Type B pancreatic cell (in vitro differentiated cells): ENCODE results near the gene SART3. TPM values are rescaled to one million over a fixed set of nuclear protein-coding genes. Genes with fewer than 3 reads are reported as not detected.

ENCODE experiments used
- DNase-seq: peaks from one replicate; pipeline ENCODE4 v3.0.0; 2021; ENCODE audit warnings: mixed read lengths; ENCODE audit not compliant: unreplicated experiment; ENCODE audit errors: extremely low spot score
- H3K27ac Mint-ChIP-seq: 2 replicates; pipeline ENCODE4 v1.8.0; 2021; ENCODE audit warnings: mild to moderate bottlenecking, mixed read lengths
- H3K27me3 Mint-ChIP-seq: 2 replicates; pipeline ENCODE4 v1.8.0; 2021; ENCODE audit warnings: mixed read lengths
- H3K36me3 Mint-ChIP-seq: 2 replicates; pipeline ENCODE4 v1.8.0; 2021; ENCODE audit warnings: mixed read lengths
- H3K4me1 Mint-ChIP-seq: one replicate; pipeline ENCODE4 v1.8.0; 2021; ENCODE audit warnings: mixed read lengths; ENCODE audit not compliant: unreplicated experiment
- H3K4me3 Mint-ChIP-seq: 2 replicates; pipeline ENCODE4 v1.8.0; 2021; ENCODE audit warnings: mild to moderate bottlenecking, mixed read lengths
- H3K9me3 Mint-ChIP-seq: 2 replicates; pipeline ENCODE4 v1.8.0; 2021; ENCODE audit warnings: mixed read lengths
- total RNA-seq: library from RNA; stranded (reverse); gene quantifications from 2 replicates; pipeline ENCODE4 v1.2.1, GENCODE V29; 2021; ENCODE audit warnings: low replicate concordance
- TF ChIP-seq, protein P1 (sequence below): fragments of 200-600 bp; sonication (generic); conservative IDR thresholded peaks from 2 replicates; pipeline ENCODE4 v1.5.0; 2021; ENCODE audit warnings: antibody characterized with exemption, mild to moderate bottlenecking

The SART3 gene
- total RNA-seq, 1 donor from 2014 or later: 72.6 TPM

GRCh38 chr12:108581311-108582227 lies 20.6 kb upstream of the SART3 start:
- Mint-ChIP-seq H3K4me1 (peaks cover 12% of the 10 kb centered on the region), H3K9me3 (peaks cover 5% of the 10 kb centered on the region), H3K27me3 (no peaks in the 10 kb centered on the region), H3K36me3 (no peaks in the 10 kb centered on the region), H3K27ac (no peak overlapping the region), H3K4me3 (no peak overlapping the region)
- TF ChIP-seq, protein P1, sequence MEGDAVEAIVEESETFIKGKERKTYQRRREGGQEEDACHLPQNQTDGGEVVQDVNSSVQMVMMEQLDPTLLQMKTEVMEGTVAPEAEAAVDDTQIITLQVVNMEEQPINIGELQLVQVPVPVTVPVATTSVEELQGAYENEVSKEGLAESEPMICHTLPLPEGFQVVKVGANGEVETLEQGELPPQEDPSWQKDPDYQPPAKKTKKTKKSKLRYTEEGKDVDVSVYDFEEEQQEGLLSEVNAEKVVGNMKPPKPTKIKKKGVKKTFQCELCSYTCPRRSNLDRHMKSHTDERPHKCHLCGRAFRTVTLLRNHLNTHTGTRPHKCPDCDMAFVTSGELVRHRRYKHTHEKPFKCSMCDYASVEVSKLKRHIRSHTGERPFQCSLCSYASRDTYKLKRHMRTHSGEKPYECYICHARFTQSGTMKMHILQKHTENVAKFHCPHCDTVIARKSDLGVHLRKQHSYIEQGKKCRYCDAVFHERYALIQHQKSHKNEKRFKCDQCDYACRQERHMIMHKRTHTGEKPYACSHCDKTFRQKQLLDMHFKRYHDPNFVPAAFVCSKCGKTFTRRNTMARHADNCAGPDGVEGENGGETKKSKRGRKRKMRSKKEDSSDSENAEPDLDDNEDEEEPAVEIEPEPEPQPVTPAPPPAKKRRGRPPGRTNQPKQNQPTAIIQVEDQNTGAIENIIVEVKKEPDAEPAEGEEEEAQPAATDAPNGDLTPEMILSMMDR: no peak
- DNase-seq: no peak

- DNase-seq: no peak
- Mint-ChIP-seq H3K4me3 (no peak overlapping the region), H3K36me3 (no peaks in the 10 kb centered on the region), H3K9me3 (peaks cover 5% of the 10 kb centered on the region), H3K4me1 (peaks cover 12% of the 10 kb centered on the region), H3K27ac (no peak overlapping the region), H3K27me3 (no peaks in the 10 kb centered on the region)
- TF ChIP-seq, protein P1: no peak
Observed at GRCh38 chr12:108580531-108580930, 19.6 kb upstream of the SART3 start.

- TF ChIP-seq, protein P1: no peak
- no peak overlapping the region for H3K27ac Mint-ChIP-seq
- H3K36me3 Mint-ChIP-seq: no peaks in the 10 kb centered on the region
- peaks cover 5% of the 10 kb centered on the region for H3K9me3 Mint-ChIP-seq
- peaks cover 3% of the 10 kb centered on the region for H3K27me3 Mint-ChIP-seq
- peaks cover 12% of the 10 kb centered on the region for H3K4me1 Mint-ChIP-seq
- DNase-seq: no peak
- H3K4me3 Mint-ChIP-seq: no peak overlapping the region
Observed at GRCh38 chr12:108578813-108579212, 17.8 kb upstream of the SART3 start.

GRCh38 chr12:108578264-108578663 lies 17.3 kb upstream of the SART3 start:
- no peak for DNase-seq
- TF ChIP-seq, protein P1: no peak
- H3K27ac Mint-ChIP-seq: no peak overlapping the region
- no peak overlapping the region for H3K4me3 Mint-ChIP-seq
- peaks cover 3% of the 10 kb centered on the region for H3K27me3 Mint-ChIP-seq
- H3K4me1 Mint-ChIP-seq: peaks cover 8% of the 10 kb centered on the region
- H3K36me3 Mint-ChIP-seq: no peaks in the 10 kb centered on the region
- H3K9me3 Mint-ChIP-seq: peaks cover 5% of the 10 kb centered on the region

DNA sequence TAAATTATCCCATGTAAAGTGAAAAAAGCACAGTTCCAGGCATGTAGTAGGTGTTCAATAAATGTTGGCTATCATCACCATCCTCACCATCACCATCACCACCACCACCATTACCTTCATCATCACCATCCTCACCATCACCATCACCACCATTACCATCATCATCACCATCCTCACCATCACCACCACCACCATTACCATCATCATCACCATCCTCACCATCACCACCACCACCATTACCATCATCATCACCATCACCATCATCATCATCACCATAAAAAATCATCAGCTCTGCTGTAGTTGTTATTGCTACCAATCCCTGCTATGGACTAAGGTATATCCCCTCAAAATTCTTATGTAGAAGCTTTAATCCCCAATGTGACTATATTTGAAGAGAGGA lies 16.5 kb upstream of the SART3 start:
- no peak for DNase-seq
- TF ChIP-seq, protein P1: no peak
- H3K36me3 Mint-ChIP-seq: no peaks in the 10 kb centered on the region
- H3K27ac Mint-ChIP-seq: no peak overlapping the region
- peaks cover 6% of the 10 kb centered on the region for H3K4me1 Mint-ChIP-seq
- H3K9me3 Mint-ChIP-seq: peaks cover 5% of the 10 kb centered on the region
- peaks cover 3% of the 10 kb centered on the region for H3K27me3 Mint-ChIP-seq
- no peak overlapping the region for H3K4me3 Mint-ChIP-seq
